Dermis microvascular lymphatic vessel endothelial cell (primary cell): ENCODE measurements around the gene CDX1. TPM values are rescaled to one million over a fixed set of nuclear protein-coding genes. Genes with fewer than 3 reads are reported as not detected.
"Not testable (repeated sequence)": the region's sequence is repeated elsewhere in the genome, so short reads cannot be mapped to it uniquely, and the experiment has no call there.

Experiments
- DNase-seq, 2 donors: peaks; one replicate each; pipeline versions ENCODE4 v3.0.0 to v3.0.0-alpha.2; 2010; ENCODE audit warnings: low read depth in 2 of 2
- total RNA-seq: library from RNA; depleted of rRNA; stranded (reverse); fragments of >200 nt; gene quantifications from 2 replicates; pipeline ENCODE4 v1.2.1, GENCODE V29; 2014

The CDX1 gene
- total RNA-seq, 1 donor from 2014 or later, result not detected

DNA sequence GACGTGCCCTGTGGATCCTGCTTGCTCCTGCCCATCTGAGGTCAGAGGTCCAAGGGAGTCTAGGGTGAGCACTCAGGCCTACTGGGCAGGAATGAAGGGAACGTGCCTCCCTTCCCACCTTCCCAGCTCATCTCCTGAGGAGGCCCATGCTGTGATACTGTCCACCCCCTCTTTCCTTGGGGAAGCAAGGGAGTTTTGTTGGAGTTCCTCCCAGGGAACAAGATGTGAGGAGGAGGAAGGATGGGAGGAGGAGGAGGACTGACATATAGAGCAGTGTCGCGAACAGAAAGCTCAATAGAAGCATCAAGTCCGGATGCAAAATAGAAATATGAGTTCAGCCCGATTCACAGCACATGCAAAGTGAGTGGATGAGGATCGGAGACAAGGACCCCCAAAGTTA lies 64.3 kb downstream of the CDX1 start:
- no peak for DNase-seq

GRCh38 chr5:150233706-150234105 lies 67.1 kb downstream of the CDX1 start:
- DNase-seq, result not testable (repeated sequence)

Other genes starting within 250 kb of the CDX1 start
- gene PDE6A, start 222.0 kb upstream of the CDX1 start, total RNA-seq, result under 0.01 and 0.13 TPM in 2 replicates
- 17.1 and 20.0 TPM in 2 replicates for gene SLC26A2, start 206.0 kb upstream of the CDX1 start, total RNA-seq
- gene TIGD6, start 166.1 kb upstream of the CDX1 start, total RNA-seq, result 3.6 and 5.3 TPM in 2 replicates
- 18.2 and 31.9 TPM in 2 replicates for gene HMGXB3, start 166.0 kb upstream of the CDX1 start, total RNA-seq
- not detected in 2 replicates for gene CSF1R, start 80.2 kb upstream of the CDX1 start, total RNA-seq
- gene PDGFRB, start 10.9 kb upstream of the CDX1 start, total RNA-seq, result 5.0 and 14.3 TPM in 2 replicates
- gene SLC6A7, start 23.3 kb downstream of the CDX1 start, total RNA-seq, result not detected in 2 replicates
- not detected in 2 replicates for gene CAMK2A, start 123.0 kb downstream of the CDX1 start, total RNA-seq
- gene ARSI, start 136.1 kb downstream of the CDX1 start, total RNA-seq, result under 0.01 TPM in 1 of 2 replicates, not detected in the other
- gene TCOF1, start 190.9 kb downstream of the CDX1 start, total RNA-seq, result 9.6 and 11.3 TPM in 2 replicates
- 1.2 and 2.9 TPM in 2 replicates for gene CD74, start 246.1 kb downstream of the CDX1 start, total RNA-seq